Measurements from ENCODE around the gene CTCFL. TPM values are rescaled to one million over a fixed set of nuclear protein-coding genes. Genes with fewer than 3 reads are reported as not detected.

Gene CTCFL
- total and polyA plus RNA-seq, 2 of the 8 experiments (the other 6 are each of a cell fraction or from before 2014, with no cell fraction given): 0.30 to 0.80 TPM

GRCh38 chr20:57561356-57562279 is 36.7 kb upstream of the CTCFL start:
- FAIRE-seq (no peak), DNase-seq (ENCODE audit: low read depth in 1 of 2, low spot score in 2 of 2) (no peak)
- no peak overlapping the region for H3K56ac ChIP-seq (replicated peaks; ENCODE audit: insufficient read length, low read depth, low read length)
- H3K4ac ChIP-seq (replicated peaks; ENCODE audit: insufficient read length, low read depth, low read length): no peak overlapping the region
- H3K23me2 ChIP-seq (ENCODE audit: low read depth, low read length): no peaks in the 10 kb centered on the region
- H3K27ac ChIP-seq (ENCODE audit: low read depth, low read length): no peak overlapping the region
- no peaks in the 10 kb centered on the region for H3K79me1 ChIP-seq (ENCODE audit: low read depth, low read length)
- H3K4me1 ChIP-seq (replicated peaks in 1 of 4; ENCODE audit: control insufficient read depth in 3 of 4, insufficient read depth in 4 of 4, low read length in 3 of 4): no peaks in the 10 kb centered on the region
- POLR2A ChIA-PET (ENCODE audit: partially characterized antibody): interaction anchor here (0.8 kb wide), 1 partner anchor 9 kb away, joined by 3 read pairs; no protein-coding TSS in a partner anchor
- no peak overlapping the region for H3K4me3 ChIP-seq (ENCODE audit: extremely low read depth in 1 of 4, insufficient read depth in 2 of 4, low read depth in 3 of 4, low read length in 4 of 4)
- no peaks in the 10 kb centered on the region for H4K20me1 ChIP-seq (replicated peaks in 1 of 2; ENCODE audit: control insufficient read depth in 1 of 2, insufficient read depth in 2 of 2, low read length in 2 of 2)
- no peaks in the 10 kb centered on the region for H3K9me3 ChIP-seq (ENCODE audit: insufficient read depth in 2 of 2, low read depth in 1 of 2, low read length in 1 of 2)
- H3K4me2 ChIP-seq (ENCODE audit: insufficient read depth in 1 of 2, low read depth in 2 of 2, low read length in 2 of 2): no peak overlapping the region
- H2BK15ac ChIP-seq (ENCODE audit: low read length): no peak overlapping the region
- no peak overlapping the region for H2BK5ac ChIP-seq (ENCODE audit: low read depth, low read length)
- H3K23ac ChIP-seq (ENCODE audit: insufficient read length): no peak overlapping the region
- H4K8ac ChIP-seq (ENCODE audit: extremely low read depth, insufficient read depth, low read length): no peak overlapping the region
- H4K5ac ChIP-seq (ENCODE audit: insufficient read length, low read depth, low read length): no peak overlapping the region
- no peak overlapping the region for H2BK120ac ChIP-seq (replicated peaks; ENCODE audit: low read depth, low read length)
- H2AK5ac ChIP-seq (ENCODE audit: low read depth, low read length): no peak overlapping the region
- H3K79me2 ChIP-seq (ENCODE audit: control insufficient read depth in 1 of 2, insufficient read depth in 2 of 2, low read length in 2 of 2): no peaks in the 10 kb centered on the region
- TF ChIP-seq EGR1 (IDR thresholded peaks at IDR 0.05; ENCODE audit: borderline replicate concordance, low read depth, low read length): no peak
- TF ChIP-seq ZNF274 (IDR thresholded peaks at IDR 0.05; ENCODE audit: borderline replicate concordance, extremely low read depth, low read length): no peak
- no peak for TF ChIP-seq JUN (IDR thresholded peaks at IDR 0.05; ENCODE audit: low read depth, low read length)
- no peak for TF ChIP-seq POLR2AphosphoS5 (IDR thresholded peaks at IDR 0.05; ENCODE audit: low read depth, low read length)
- H3K14ac ChIP-seq (ENCODE audit: insufficient read length): no peak overlapping the region
- H3K9ac ChIP-seq (replicated peaks in 1 of 4; ENCODE audit: extremely low read depth in 1 of 4, low read depth in 3 of 4, low read length in 3 of 4): no peak overlapping the region
- H2BK20ac ChIP-seq (ENCODE audit: low read length): no peak overlapping the region
- WGBS, 2 experiments (ENCODE audit: extremely low coverage in 1 of 2, insufficient coverage in 1 of 2, insufficient read length in 1 of 2, insufficient replicate concordance in 2 of 2, low coverage in 1 of 2, low lambda C conversion rate in 2 of 2, missing lambda C conversion rate in 1 of 2): 88% methylated on average over 24 of the region's 24 CpGs; no CpG with 5 or more reads in 1 of the 2 experiments
- H2BK12ac ChIP-seq (ENCODE audit: low read depth, low read length): no peak overlapping the region
- CTCF ChIA-PET (ENCODE audit: partially characterized antibody): interaction anchor here (0.9 to 6.3 kb wide), 5 partner anchors 11 to 46 kb away, joined by 3 to 46 read pairs (median 5); no protein-coding TSS in a partner anchor
- no peak overlapping the region for H4K91ac ChIP-seq (replicated peaks; ENCODE audit: insufficient read length, low read length)
- H2AFZ ChIP-seq (ENCODE audit: low read length): no peak overlapping the region
- H3K27me3 ChIP-seq (replicated peaks in 1 of 4; ENCODE audit: control insufficient read depth in 3 of 4, extremely low read depth in 1 of 4, insufficient read depth in 3 of 4, low read length in 3 of 4): no peaks in the 10 kb centered on the region
- no peaks in the 10 kb centered on the region for H3K36me3 ChIP-seq (ENCODE audit: control insufficient read depth in 2 of 4, insufficient read depth in 4 of 4, low read length in 3 of 4)
- H3K18ac ChIP-seq (ENCODE audit: extremely low read depth, low read length): no peak overlapping the region

All from H1 (cell line).